Kasumi-1 (cell line): Measurements from ENCODE around the gene LRCH1.
A peak's percentile ranks its signal among the peaks of the same experiment; 100 is the strongest.
"Not testable (repeated sequence)": the region's sequence is repeated elsewhere in the genome, so short reads cannot be mapped to it uniquely, and the experiment has no call there.

Source experiments
- DNase-seq, 2 experiments: peaks; one replicate each; lab custom pipeline; 2025; lab: John Stamatoyannopoulos, UW

The LRCH1 gene, protein sequence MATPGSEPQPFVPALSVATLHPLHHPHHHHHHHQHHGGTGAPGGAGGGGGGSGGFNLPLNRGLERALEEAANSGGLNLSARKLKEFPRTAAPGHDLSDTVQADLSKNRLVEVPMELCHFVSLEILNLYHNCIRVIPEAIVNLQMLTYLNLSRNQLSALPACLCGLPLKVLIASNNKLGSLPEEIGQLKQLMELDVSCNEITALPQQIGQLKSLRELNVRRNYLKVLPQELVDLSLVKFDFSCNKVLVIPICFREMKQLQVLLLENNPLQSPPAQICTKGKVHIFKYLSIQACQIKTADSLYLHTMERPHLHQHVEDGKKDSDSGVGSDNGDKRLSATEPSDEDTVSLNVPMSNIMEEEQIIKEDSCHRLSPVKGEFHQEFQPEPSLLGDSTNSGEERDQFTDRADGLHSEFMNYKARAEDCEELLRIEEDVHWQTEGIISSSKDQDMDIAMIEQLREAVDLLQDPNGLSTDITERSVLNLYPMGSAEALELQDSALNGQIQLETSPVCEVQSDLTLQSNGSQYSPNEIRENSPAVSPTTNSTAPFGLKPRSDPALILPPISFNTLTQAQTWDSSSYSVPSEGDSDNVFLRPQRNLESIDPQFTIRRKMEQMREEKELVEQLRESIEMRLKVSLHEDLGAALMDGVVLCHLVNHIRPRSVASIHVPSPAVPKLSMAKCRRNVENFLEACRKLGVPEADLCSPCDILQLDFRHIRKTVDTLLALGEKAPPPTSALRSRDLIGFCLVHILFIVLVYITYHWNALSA

DNA sequence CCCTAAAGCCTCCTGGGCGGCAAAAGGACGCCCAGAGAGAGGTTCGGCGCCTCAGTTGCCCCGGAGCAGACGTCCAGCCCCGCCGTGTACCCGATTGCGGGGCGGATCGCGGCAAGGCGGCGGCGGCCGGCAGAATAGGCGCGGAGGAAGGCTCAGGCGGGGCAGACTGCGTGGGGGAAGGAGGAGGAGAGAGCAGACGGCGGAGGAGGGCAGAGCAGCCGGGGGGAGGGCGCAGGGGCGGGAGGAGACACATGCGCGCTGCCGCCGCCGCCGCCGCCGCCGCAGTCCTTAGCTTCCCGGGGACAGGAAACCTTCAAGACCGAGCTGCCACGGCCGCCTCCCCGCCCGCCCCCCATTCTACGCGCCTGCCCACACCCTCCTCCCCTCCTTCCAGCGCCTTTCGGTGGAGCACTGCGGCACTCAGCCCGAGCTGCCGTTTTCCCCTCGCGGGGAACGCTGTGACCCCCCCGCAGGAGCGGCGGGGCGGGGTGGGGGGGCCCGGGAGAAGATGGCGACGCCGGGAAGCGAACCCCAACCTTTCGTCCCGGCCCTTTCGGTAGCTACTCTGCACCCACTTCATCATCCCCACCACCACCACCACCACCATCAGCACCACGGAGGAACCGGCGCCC lies at the start of gene LRCH1:
Gene LRCH1 (plus strand): TSS at position 282 of the 632 bp plus-strand sequence. CDS start 227 bp downstream, at position 509.
- peak; percentile 89 to 94 for DNase-seq

GRCh38 chr13:46504036-46504435 lies 48.9 kb upstream of the LRCH1 start:
- DNase-seq = no peak

GRCh38 chr13:46507981-46508380 lies 45.0 kb upstream of the LRCH1 start:
- DNase-seq = peak in 1 of 2 experiments; percentile 13

DNA sequence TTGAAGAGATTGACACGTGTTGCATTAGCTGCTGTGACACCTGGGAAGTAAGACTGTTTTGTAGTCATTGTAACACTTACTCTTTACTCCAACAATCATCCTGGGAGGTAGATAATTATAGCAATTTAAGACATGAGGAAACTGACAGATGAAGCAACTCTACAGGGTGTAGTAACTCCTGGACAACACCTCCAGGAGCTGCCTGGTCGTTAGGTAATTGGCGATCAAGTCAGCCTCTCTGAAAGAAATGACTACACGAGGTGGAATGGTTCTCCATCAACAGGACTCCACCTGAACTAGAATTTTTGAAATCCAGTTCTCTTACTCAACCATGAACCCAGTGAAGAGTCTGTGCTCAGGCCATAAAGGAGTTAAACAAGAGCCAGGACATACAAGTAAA lies 43.0 kb upstream of the LRCH1 start:
- no peak for DNase-seq

DNA sequence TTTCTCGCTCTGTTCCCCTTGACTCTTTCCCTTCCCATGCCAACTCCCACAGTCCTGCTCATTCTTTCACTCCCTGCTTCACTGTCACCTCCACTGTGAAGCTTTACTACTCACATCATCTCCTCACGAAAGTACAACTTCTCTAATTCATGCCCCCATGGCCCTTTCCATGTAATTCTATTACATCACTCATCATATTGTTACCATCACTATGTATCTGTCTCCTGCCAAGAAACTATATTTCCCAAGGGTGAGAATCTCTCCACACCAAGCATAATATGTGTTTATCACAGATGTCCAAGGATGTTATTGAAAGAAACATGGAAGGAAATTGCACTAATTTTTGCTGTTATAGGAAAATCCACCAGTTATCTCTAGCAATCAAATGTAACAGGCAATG lies 37.2 kb upstream of the LRCH1 start:
- no peak for DNase-seq

DNA sequence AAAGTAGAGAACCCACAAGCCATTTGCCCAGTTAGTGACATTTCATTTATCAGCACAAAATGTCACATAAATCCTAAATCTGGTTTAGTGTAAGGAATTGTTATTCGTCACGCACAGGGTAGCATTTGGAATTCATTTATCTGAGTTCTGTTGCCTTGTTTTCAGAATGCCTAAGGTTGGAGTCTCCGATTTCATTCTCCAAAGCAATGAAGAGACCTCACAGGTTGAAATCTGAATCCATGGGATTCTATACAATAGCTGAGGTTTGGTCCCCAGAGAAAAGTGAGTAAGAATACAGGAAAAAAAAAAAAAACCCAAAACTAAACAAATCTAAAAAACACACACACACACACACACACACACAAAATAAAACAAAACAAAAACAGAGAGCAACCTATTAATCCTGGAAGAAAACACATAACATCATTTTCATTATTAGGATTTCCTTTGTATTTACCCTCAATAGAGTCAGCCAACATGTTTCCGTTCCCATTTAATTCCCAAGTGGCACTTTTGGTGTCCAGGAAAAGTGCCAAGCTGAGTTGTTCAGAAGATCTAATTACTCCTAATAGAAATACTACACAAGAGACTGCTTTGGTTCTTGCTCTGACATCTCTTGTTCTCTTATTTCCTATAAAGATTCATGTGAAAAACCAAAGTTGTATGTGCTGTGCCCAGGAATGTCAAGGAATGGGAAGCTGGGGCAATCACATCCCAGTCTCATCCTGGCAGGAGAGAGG lies 36.2 kb upstream of the LRCH1 start:
- DNase-seq = no peak

GRCh38 chr13:46517748-46518147 lies 35.2 kb upstream of the LRCH1 start:
- DNase-seq = not testable (repeated sequence)

- no peak for DNase-seq
These were observed 33.8 kb upstream of the LRCH1 start for GRCh38 chr13:46519182-46519581.

DNA sequence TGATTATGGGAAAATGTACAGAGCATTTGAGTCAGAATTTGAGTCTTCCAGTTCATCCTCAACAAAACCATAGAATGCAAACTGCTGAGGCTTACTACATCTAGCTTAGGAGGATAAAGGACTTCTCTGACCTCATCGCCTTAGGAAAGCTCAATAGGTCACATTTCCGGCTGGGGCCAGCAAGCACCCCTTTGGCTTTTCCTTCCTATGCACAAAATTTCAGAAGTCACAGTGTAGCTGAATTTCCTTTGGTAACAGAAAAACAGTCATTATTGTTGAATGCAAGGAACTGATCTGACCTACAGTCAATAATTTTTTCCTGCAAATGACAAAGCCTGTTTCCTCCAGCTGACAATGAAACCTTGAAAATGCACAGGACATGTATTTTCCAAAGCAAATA lies 32.8 kb upstream of the LRCH1 start:
- no peak for DNase-seq

GRCh38 chr13:46521486-46521885 lies 31.5 kb upstream of the LRCH1 start:
- DNase-seq = no peak

GRCh38 chr13:46521921-46522747 lies 30.8 kb upstream of the LRCH1 start:
- no peak for DNase-seq

GRCh38 chr13:46522748-46523030 lies 30.3 kb upstream of the LRCH1 start:
- DNase-seq = no peak

DNA sequence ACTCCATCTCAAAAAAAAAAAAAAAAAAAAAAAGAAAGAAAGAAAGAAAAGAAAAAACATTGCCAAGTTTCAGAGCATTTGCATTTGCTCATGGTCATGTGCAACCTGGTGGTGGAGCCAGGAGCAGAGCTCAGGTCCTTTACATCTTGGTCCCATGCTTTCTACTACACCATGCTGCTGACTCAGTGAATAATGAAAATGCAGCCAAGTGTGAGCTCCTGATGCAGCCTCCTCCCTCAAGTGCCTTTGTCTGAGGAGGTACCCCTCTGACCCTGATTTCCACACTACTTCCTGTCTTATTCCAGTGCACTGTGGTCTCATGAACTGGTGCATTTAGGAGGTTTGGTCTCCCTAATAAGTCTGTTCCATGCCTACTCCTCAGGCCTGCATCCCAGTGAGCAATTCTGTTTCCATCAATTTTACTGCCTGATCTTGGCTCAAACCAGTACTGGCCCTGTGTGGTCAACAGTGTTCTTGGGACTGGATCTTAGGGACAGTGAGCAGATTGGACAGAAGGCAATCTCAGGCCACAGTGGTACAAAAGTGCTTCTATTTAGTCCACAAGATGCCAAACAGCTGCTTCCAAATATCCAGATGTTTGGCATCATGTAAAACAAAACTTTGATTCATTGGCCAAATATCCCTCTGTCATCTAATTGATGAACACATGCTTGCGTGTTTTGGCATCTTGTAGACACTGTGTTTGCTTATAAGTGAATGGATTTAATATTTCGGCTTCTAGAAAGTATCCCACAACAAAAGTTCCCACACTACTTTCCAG lies 28.8 kb upstream of the LRCH1 start:
- no peak for DNase-seq

DNA sequence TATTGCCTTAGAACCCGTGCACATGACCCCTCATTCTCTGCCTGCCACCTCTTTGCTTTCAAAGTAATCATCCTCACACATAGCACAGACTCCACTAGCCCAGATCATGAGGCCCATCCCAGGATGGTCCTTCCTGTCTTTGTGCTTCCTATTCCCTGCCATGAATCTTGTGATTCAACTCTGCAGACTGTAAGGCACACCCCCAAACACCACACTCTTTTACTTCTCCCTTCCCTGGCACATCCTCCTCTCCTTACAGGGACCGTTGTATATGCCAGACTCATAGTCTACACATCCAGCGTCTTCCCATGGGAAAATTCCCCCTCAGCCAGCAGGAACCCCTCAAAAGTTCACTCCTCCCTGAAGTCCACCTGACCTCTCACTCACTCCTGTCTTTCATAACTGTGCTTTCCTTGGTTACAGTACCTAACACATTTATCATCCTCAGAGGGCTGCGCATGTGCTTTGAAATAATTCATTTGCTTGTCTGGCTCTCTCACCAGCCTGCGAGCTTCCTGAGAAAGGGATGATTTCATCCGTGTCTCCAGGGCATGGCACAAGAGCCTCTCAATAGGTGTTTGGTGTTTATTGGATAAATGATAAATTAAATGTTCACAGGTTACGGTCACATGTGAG lies 26.8 kb upstream of the LRCH1 start:
- DNase-seq = no peak

- DNase-seq = no peak
These were observed 26.2 kb upstream of the LRCH1 start for GRCh38 chr13:46526740-46527139.

- DNase-seq = no peak
These were observed 25.7 kb upstream of the LRCH1 start for GRCh38 chr13:46527237-46527636.

- DNase-seq = no peak
These were observed 23.6 kb upstream of the LRCH1 start for GRCh38 chr13:46529216-46529919.

DNA sequence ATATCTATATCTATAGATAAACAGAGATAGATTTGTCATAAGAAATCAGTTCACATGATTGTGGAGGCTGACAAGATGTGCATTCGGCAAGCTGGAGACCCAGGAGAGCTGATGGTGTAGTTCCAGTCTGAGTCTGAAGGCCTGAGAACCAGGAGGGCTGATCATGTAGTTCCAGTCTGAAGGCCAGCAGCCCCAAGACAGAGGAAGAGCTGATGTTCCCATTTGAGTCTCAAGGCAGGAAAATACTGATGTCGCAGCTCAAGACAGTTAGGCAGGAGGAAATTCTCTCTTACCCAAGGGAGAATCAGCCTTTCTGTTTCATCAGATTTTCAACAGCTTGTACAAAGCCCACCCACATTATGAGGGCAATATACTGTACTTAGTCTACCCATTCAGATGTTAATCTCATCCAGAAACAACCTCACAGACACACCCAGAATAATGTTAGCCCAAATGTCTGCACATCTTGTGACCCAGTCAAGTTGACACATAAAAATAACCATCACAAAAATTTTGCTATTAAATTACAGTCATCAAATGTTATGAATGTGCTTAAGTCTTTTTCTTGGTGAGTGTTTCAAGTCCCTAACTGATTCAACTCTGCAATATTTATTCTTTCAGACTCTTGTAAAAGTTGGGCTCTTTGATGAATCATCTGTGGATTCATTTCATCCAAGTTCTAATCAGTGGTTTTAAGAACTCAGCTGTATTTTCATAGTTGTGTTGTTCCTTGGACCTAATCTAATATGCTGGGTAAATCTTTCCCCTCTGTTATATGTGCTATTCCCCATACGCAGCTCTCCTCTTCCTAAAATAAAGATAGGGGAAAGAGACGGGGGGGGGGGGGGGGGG lies 22.7 kb upstream of the LRCH1 start:
- DNase-seq = no peak

GRCh38 chr13:46531953-46532352 lies 21.0 kb upstream of the LRCH1 start:
- no peak for DNase-seq
